ENCODE data around the gene AFF1.

AFF1 gene

GRCh38 chr4:86972997-86973396, 38.2 kb downstream of the AFF1 start:
- H3K4me3 ChIP-seq (ENCODE audit: control insufficient read depth, low read depth, low read length): no peak overlapping the region

GRCh38 chr4:86973668-86974067, 38.9 kb downstream of the AFF1 start:
- no peak for TF ChIP-seq CTCF (IDR thresholded peaks at IDR 0.05; ENCODE audit: control insufficient read depth, insufficient read depth, low read depth, low read length, missing control alignments)
- no peak overlapping the region for H3K4me3 ChIP-seq (ENCODE audit: control insufficient read depth, low read depth, low read length)
- DNase-seq (ENCODE audit: low read depth): no peak

More at GRCh38 chr4:86972997-86973396, 38.2 kb downstream of the AFF1 start:
- no peak for DNase-seq (ENCODE audit: low read depth)
- TF ChIP-seq CTCF (IDR thresholded peaks at IDR 0.05; ENCODE audit: control insufficient read depth, insufficient read depth, low read depth, low read length, missing control alignments): no peak

- no peak for DNase-seq (ENCODE audit: low read depth)
- no peak overlapping the region for H3K4me3 ChIP-seq (ENCODE audit: control insufficient read depth, low read depth, low read length)
- no peak for TF ChIP-seq CTCF (IDR thresholded peaks at IDR 0.05; ENCODE audit: control insufficient read depth, insufficient read depth, low read depth, low read length, missing control alignments)
Measured at GRCh38 chr4:86974551-86974994, 39.8 kb downstream of the AFF1 start.

GRCh38 chr4:86975927-86976326, 41.1 kb downstream of the AFF1 start:
- DNase-seq (ENCODE audit: low read depth): no peak
- TF ChIP-seq CTCF (IDR thresholded peaks at IDR 0.05; ENCODE audit: control insufficient read depth, insufficient read depth, low read depth, low read length, missing control alignments): no peak
- no peak overlapping the region for H3K4me3 ChIP-seq (ENCODE audit: control insufficient read depth, low read depth, low read length)

GRCh38 chr4:86976801-86977485, 42.1 kb downstream of the AFF1 start:
- no peak for TF ChIP-seq CTCF (IDR thresholded peaks at IDR 0.05; ENCODE audit: control insufficient read depth, insufficient read depth, low read depth, low read length, missing control alignments)
- H3K4me3 ChIP-seq (ENCODE audit: control insufficient read depth, low read depth, low read length): no peak overlapping the region
- no peak for DNase-seq (ENCODE audit: low read depth)

- no peak for DNase-seq (ENCODE audit: low read depth)
- no peak overlapping the region for H3K4me3 ChIP-seq (ENCODE audit: control insufficient read depth, low read depth, low read length)
- no peak for TF ChIP-seq CTCF (IDR thresholded peaks at IDR 0.05; ENCODE audit: control insufficient read depth, insufficient read depth, low read depth, low read length, missing control alignments)
Measured at GRCh38 chr4:86977621-86978184, 42.9 kb downstream of the AFF1 start.

All from AG09309 (cell line).